ENCODE results near the gene ACTL8. TPM values are rescaled to one million over a fixed set of nuclear protein-coding genes. Genes with fewer than 3 reads are reported as not detected.

ACTL8 gene
- polyA plus RNA-seq, 1 donor, result not detected

DNA sequence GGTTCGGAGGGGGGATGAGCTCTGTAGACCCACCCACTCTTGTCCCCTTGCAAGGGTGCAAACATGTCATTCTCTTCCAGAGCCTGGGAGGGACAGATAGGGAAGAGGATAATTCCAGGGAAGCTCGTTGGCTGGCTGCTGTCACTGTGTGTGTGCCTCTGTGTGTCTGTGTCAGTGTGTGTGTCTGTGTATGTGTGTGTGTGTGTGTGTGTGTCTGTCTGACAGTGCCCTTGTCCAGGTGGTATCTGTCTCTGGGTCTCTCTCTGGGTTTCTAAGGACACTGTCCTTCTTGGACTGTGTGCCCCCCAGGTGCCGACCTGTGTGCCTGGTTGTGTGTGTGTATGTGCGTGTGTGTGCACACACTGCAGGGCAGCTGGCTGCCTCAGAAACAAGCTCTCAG is 90.5 kb downstream of the ACTL8 start:
- no peak for DNase-seq

DNA sequence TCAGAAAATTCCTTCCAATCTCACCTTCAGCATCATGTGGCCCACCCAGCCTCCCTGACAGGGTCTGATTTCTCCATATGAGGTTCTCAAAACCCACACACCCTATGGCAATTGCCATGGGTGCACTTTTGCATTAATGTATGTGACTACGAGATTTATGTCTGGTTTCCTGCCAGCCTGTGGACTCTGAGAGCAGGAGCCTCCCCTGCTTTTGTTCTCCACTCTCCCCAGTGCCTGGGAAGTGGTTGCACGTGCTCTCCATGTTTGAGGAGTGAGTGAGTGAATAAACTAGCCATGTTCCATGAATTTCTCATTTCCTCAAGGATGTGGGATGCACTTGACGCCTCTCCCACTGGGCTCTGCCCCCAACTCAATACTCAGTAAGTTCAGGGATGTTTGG is 91.2 kb downstream of the ACTL8 start:
- DNase-seq, result no peak

DNA sequence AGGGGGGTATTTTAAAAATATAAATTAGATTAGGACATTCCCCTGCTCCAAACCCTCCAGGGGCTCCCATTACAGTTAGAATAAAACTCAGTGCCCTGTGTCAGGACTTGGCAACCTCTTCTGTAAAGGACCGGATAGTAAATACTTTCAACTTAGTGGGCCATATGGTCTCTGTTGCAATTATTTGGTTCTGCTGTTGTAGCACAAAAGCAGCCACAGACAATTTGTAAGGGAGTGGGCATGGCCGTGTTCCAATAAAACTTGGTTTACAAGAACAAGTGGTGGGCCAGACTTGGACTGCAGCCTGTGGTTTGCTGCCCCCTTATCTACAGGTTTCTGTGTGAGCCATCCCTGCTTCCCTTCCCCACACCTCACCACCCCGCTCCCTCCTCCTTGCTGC is 92.0 kb downstream of the ACTL8 start:
- DNase-seq, result no peak

GRCh38 chr1:17849216-17849615 is 94.1 kb downstream of the ACTL8 start:
- no peak for DNase-seq

DNA sequence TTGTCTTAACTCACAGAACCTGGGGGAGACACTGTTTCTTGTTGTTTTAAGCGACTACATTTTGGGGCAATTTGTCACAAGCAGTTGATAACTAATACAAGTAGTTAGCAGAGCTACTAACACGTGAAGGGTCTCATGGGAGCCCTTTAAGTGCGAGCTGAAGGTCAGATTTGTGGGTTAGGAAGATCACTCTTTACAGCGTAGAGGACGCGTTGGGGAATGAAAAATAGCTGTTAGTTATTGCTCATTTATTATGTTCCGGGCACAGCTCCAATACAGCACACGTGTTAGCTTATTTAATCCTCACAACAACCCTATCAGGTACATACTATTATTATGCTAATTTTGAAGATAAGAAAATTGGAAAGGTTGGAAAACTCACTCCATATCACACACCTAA is 95.9 kb downstream of the ACTL8 start:
- no peak for DNase-seq

DNA sequence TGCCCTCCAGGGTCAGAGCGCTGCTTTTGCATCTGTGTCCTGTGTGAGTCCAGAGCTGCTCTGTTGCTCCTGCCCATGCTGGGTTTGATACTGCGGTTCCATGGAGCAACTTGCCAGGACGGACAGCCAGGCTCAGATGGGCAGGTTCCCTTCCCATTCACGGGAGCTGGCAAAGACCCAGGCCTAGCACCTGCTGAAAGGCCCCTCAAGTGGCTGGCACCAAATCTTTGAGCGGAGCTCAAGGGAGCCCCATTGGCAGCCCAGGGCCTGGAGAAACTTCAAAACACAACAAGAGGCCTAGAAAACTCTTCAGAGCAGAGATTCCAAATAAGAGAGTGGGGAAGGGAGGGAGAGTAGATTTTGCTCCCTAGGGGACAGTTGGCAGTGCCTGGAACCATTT is 97.2 kb downstream of the ACTL8 start:
- no peak for DNase-seq

GRCh38 chr1:17853241-17853935 is 98.3 kb downstream of the ACTL8 start:
- DNase-seq, result no peak

DNA sequence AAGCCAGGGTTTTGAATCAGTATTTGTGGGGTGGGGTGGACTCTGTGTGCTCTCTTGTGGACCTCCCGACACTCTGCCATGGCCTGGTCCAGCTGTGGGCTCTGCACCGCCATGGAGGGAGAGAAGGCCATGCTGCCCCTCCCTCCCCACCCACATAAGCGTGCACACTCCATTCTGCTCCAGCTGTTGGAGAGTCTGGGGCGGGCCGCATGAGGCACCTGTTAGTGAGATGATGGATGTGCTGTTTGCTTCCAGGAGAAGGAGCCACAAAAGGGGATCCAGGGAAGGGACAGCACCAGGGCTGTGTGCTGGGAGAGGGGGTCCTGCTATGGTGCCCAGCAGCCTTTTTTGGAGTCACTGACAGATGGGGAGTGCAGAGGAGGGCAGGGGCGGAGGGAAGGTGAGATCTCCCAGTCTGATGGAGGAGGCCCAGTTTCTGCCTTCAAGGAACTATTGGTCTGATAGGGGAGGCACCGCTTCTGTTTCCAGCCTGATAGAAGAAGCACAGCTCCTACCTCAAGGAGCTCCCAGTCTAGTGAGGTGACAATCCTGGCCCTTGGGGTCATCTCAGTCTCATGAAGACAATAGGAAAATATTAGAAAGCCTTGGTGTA is 101.5 kb downstream of the ACTL8 start:
- DNase-seq, result no peak

DNA sequence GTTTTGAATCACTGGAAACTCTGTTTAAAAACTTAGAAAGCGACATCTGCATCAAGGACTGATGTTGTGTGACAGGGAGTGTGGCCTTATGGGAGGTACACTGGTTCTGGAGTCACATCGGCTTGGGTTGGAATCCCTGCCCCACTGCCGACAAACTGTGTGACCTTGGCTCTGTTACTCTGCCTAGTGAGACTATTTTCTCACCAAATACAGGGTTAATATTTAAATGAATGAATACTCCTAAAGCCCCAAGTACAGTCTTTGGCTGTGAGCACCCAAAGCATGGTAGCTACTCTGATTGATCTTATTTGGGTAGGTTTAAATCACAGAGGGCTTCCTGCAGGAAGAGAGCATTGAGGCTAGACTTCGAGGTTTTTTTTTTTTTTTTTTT is 102.0 kb downstream of the ACTL8 start:
- DNase-seq, result no peak

DNA sequence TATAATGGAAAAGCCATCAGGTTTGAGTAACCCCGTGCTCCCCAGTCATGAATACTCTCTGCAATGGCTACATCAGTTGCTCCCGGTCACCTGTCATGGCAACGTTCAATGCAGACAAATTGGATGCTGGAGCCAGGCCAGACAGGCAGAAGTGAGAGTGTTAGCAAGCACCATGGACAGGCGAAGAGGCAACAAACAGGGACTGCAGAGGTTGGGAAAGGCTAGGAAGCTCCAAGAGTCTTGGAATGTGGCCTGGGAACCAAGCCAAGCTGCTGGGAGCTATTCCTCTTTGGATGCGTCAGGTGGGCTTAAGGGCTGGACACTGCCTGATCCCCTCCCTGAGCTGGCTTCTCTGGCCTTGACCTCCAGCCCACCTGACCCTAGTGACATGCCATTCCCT is 102.9 kb downstream of the ACTL8 start:
- no peak for DNase-seq

DNA sequence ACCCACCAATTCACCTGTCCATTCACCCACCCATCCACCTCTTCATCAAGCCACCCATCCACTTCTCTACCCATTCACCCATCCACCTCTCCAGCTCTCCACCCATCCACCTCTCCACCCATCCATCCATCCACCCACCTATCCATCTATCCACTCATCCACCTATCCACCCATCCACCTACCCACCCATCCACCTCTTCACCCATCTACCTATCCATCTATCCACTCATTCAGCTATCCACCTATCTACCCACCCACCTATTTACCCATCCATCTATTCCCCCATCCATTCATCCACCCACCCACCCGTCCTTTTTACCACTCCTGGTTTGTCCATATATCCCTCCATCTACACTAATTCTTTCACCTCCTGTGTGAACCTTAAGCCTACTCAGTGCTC is 105.7 kb downstream of the ACTL8 start:
- no peak for DNase-seq

GRCh38 chr1:17861685-17862084 is 106.6 kb downstream of the ACTL8 start:
- no peak for DNase-seq

DNA sequence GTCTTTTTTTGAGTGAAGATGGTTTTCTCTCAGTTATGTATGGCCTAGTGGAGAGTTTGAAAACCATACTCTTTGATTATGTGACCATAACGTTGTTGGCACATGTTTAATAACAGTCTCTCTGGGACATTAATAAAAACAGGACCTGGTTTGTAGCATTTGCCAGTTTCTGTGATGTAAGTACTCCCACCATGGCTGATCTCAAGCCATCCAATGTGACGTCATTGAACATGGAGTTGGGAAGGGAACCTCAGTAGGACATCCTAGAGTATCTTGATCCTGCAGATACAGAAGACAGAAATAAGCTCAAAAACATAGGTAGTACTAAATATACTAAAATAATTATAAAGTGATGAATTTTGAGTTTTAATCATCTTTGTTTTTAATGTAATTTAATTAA is 107.0 kb downstream of the ACTL8 start:
- DNase-seq, result no peak

DNA sequence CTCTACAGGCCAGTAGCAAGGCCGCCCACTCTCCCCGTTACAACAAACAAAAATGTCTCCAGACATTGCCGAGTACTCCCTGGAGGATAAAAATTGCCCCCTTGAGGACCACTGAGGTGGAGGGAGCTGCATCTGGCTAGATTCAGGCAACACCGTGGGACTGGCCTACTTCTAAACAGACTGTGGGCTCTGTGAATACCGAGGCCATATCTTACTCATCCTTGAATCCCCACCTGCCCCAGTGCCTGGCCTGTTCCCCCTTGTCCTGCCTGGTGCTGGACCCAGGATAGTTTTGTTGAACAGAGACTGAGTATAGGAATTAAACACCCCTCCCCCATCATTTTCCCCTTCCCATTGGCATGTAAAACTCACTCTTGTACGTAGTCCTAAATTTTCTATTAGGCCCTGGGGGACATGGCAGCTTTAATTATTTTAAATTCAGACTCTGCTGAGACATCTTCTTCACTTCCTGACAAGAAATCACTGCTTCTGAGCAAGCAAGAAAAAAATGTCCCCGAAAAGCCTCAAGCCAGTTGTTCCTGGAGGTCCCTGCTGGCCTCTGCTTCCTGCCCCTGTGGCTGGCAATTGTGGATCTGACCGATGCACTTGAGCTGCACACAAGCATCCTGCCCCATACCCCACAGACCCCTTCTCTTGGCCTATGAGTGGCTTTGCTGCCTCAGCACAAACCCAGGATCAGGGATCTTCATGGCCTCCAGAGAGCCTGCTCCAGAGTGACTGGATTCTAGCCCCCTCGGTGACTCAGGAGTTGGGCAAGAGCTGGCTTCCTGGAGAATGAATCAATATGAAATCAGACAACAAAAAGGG is 111.0 kb downstream of the ACTL8 start:
- no peak for DNase-seq

DNA sequence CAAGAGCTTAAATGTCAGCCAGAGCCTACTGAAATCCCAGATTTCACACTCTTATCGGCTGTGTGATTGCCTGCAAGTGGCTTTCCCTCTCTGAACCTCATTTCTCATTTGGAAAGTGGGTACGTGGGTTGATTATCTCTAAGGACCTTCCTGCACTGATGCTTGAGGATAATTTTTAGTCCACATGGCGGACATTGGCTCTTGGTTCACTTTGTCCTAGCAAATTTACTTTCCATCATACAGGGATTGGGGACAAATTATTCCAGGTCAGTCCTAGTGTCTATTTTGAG is 111.6 kb downstream of the ACTL8 start:
- DNase-seq, result no peak

DNA sequence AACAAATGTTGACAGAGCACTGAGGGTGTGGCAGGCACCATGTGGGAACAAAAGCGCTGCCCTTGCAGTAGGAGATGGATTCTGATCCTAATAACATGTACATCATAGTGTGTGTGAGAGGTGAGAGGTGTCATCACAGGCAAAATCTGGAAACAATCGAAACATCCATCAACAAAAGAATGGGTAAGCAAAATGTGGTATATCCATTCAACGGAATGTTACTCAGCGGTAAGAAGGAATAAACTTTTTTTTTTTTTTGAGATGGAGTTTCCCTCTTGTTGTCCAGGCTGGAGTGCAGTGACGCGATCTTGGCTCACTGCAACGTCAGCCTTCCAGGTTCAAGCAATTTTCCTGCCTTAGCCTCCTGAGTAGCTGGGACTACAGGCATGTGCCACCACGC is 112.3 kb downstream of the ACTL8 start:
- no peak for DNase-seq

- DNase-seq, result no peak
Measured at GRCh38 chr1:17869815-17870214, 114.7 kb downstream of the ACTL8 start.

DNA sequence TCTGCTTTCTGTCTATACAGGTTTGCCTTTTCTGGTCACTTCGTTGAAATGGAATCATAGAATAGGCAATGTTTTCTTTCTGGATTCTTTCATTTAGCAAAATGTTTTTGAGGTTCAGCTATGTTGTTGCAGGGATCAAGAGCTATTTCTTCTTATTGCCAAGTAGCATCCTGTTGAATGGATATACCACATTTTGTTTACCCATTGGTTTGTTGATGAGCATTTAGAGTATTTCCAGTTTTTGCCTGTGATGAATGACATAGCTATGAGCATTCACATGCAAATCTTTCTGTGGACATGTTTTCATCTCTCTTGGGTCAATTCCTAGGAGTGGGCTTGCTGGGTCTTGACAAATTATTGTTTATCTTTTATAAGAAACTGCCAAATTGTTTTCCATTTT is 115.5 kb downstream of the ACTL8 start:
- no peak for DNase-seq

- no peak for DNase-seq
Measured at GRCh38 chr1:17873007-17873675, 118.0 kb downstream of the ACTL8 start.

DNA sequence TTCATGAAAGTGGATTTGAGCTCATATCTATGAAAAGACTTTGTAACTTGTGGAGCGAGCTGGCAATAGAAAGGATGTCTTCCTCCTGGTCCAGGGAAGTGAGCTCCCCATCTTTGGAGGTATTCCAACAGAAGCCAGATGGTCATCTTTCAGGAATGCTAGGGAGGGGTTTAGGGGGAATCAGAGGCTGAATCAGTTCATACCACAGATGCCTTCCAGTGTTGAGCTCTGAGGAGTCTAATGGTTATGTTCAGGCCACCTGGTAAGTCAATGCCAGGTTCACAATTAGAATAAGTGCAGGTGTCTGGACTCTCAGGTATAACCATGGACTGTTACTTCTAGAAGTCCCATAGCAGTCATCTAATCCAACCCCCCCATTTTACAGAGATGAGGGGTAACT is 119.1 kb downstream of the ACTL8 start:
- no peak for DNase-seq

DNA sequence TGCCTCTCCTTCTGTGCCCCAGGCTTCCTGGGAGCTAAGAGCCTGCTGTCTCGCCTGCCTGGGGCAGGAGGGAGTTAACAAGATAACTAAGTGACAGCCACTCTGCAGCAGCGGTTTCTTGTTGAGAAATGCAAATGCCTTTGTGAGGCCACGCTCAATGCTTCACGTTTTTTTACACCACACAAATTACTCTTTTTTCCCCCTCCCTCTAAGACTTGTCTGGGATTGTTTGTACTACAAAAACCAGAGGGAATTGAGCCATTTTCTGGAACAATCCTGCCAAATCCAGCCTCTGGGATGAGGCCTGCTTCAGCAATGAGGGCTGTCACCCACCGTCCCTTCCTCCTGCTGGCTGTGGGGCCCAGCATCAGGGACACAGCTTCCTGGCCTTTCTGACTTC is 119.6 kb downstream of the ACTL8 start:
- peak; percentile 7 for DNase-seq

DNA sequence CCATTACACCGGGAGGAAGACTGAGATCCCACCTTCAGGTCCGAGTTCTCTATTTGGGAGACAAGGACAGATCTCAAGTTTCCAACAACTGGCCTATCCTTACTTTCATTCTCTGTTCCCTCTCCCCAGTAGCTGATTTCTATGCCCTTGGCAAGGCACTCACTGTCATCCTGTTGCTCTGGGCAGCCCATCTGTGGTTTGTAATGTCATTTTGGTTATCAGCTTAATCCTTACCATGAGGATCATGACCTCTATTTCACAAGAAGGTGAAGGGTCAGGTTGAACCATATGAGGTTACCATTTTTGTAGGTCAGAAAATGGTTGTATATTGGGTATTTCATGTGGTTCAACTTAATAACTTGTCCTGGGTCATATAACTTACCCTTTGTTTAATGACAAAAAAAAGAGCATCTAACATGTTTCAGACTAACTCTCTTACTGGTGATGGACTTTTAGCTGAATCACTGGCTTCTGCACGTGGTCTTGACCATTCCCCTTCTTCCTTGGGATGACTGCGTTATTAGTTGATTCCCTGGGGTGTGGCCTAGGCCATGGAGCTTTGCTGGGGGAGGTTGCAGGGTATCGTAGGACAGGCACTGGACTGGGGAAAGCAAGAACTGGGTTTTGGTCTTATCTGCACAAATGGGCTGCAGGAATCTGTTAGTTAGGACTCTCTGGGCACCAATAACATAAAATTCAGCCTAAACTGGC is 120.2 kb downstream of the ACTL8 start:
- DNase-seq, result no peak

GRCh38 chr1:17875882-17876280 is 120.7 kb downstream of the ACTL8 start:
- no peak for DNase-seq

Measured in left kidney (tissue), 2 donors.